IMR-90 (cell line): ENCODE data around the gene TMED10.

Experiments
- FOS ChIP-seq: fragments of 150-350 bp; IDR thresholded peaks from 2 replicates; pipeline ENCODE4 v1.6.1; 2016; ENCODE audit warnings: low read depth, low read length
- POLR2A ChIP-seq: IDR thresholded peaks from 2 replicates; pipeline ENCODE4 v1.6.1; 2012; ENCODE audit warnings: mild to moderate bottlenecking, low read depth, low read length
- RAD21 ChIP-seq: IDR thresholded peaks from 2 replicates; pipeline ENCODE4 v1.6.1; 2012; ENCODE audit warnings: low read length, improper control_type of control experiment
- RCOR1 ChIP-seq: IDR thresholded peaks from 2 replicates; pipeline ENCODE4 v1.6.1; 2012; ENCODE audit warnings: mild to moderate bottlenecking, low read length, improper control_type of control experiment; ENCODE audit not compliant: insufficient replicate concordance
- SMC3 ChIP-seq: fragments of 150-350 bp; IDR thresholded peaks from 2 replicates; pipeline ENCODE4 v1.6.1; 2016; ENCODE audit warnings: low read depth, mild to moderate bottlenecking, antibody characterized with exemption, low read length, moderate library complexity
- TF ChIP-seq, protein P1 (sequence below): conservative IDR thresholded peaks from 2 replicates; pipeline ENCODE4 v1.5.1; 2012; ENCODE audit warnings: mild to moderate bottlenecking, low read depth, low read length, improper control_type of control experiment
- TF ChIP-seq, protein P2 (sequence below): fragments of 150-350 bp; IDR thresholded peaks from 2 replicates; pipeline ENCODE4 v1.6.1; 2017; ENCODE audit warnings: mild to moderate bottlenecking, antibody characterized with exemption, low read length, low read depth

DNA sequence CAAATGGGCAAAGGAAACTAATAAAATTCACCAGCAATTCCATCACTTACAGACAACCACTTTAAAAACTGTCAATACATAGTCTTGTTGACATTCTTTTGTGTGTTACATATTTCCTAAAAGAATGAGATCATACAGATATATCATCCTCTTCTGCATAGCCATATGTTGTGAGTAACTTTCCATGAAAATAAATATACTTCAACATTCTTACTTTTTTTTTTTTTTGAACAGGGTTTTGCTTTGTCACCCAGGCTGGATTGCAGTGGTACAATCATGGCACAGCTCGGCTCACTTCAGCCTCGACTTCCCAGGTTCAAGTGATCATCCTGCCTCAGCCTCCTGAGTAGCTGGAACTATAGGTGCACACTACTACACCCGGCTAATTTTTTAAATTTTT lies 86.1 kb downstream of the TMED10 start:
- TF ChIP-seq, protein P1, sequence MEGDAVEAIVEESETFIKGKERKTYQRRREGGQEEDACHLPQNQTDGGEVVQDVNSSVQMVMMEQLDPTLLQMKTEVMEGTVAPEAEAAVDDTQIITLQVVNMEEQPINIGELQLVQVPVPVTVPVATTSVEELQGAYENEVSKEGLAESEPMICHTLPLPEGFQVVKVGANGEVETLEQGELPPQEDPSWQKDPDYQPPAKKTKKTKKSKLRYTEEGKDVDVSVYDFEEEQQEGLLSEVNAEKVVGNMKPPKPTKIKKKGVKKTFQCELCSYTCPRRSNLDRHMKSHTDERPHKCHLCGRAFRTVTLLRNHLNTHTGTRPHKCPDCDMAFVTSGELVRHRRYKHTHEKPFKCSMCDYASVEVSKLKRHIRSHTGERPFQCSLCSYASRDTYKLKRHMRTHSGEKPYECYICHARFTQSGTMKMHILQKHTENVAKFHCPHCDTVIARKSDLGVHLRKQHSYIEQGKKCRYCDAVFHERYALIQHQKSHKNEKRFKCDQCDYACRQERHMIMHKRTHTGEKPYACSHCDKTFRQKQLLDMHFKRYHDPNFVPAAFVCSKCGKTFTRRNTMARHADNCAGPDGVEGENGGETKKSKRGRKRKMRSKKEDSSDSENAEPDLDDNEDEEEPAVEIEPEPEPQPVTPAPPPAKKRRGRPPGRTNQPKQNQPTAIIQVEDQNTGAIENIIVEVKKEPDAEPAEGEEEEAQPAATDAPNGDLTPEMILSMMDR: no peak
- TF ChIP-seq POLR2A (no peak), SMC3 (no peak), FOS (no peak), RAD21 (no peak), RCOR1 (no peak)
- TF ChIP-seq, protein P2, sequence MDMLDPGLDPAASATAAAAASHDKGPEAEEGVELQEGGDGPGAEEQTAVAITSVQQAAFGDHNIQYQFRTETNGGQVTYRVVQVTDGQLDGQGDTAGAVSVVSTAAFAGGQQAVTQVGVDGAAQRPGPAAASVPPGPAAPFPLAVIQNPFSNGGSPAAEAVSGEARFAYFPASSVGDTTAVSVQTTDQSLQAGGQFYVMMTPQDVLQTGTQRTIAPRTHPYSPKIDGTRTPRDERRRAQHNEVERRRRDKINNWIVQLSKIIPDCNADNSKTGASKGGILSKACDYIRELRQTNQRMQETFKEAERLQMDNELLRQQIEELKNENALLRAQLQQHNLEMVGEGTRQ: no peak
